DND-41 (cell line): ENCODE measurements around the gene NTNG2.

Experiments used
- ATAC-seq: fragments of 200-7000 bp; cut with Tn5 transposase; 3 replicates; pipeline ENCODE4 v1.9.1; 2021; ENCODE audit warnings: low read depth; ENCODE audit not compliant: insufficient read depth
- DNase-seq: peaks from one replicate; pipeline ENCODE4 v3.0.0-alpha.2; 2020
- H2AFZ ChIP-seq: 2 replicates; pipeline ENCODE4 v1.6.0; 2012; ENCODE audit warnings: low read depth, low read length
- H3K27ac ChIP-seq: 2 replicates; pipeline ENCODE4 v1.5.1; 2012; ENCODE audit warnings: low read length, inconsistent platforms
- H3K27me3 ChIP-seq: fragments of 200-600 bp; sonication (generic); 2 replicates; pipeline ENCODE4 v1.6.0; 2012; ENCODE audit warnings: low read length, mild to moderate bottlenecking, inconsistent platforms; ENCODE audit not compliant: insufficient read depth, poor library complexity
- H3K36me3 ChIP-seq: 2 replicates; pipeline ENCODE4 v1.5.1; 2012; ENCODE audit warnings: low read length, inconsistent platforms; ENCODE audit not compliant: insufficient read depth
- H3K4me1 ChIP-seq: 2 replicates; pipeline ENCODE4 v1.5.1; 2012; ENCODE audit warnings: mild to moderate bottlenecking, low read length; ENCODE audit not compliant: insufficient read depth
- H3K4me2 ChIP-seq: 2 replicates; pipeline ENCODE4 v1.6.0; 2012; ENCODE audit warnings: mild to moderate bottlenecking, moderate library complexity, low read length, inconsistent platforms; ENCODE audit not compliant: insufficient read depth
- H3K4me3 ChIP-seq, 2 experiments: fragments of 200-600 bp in 1 of 2; shearing (Covaris generic) in 1 of 2; 2 replicates each; pipeline ENCODE4 v1.5.1; 2012 to 2016; ENCODE audit warnings: inconsistent platforms in 2 of 2, low read length in 2 of 2, mild to moderate bottlenecking in 2 of 2, low read depth in 1 of 2, moderate library complexity in 1 of 2
- H3K79me2 ChIP-seq: 2 replicates; pipeline ENCODE4 v1.6.0; 2012; ENCODE audit warnings: low read length, inconsistent platforms; ENCODE audit not compliant: insufficient read depth
- H3K9ac ChIP-seq: 2 replicates; pipeline ENCODE4 v1.6.0; 2012; ENCODE audit warnings: low read depth, mild to moderate bottlenecking, inconsistent platforms, low read length, moderate library complexity
- H3K9me3 ChIP-seq: 2 replicates; pipeline ENCODE4 v1.5.1; 2012; ENCODE audit warnings: low read length, moderate library complexity, mild to moderate bottlenecking, inconsistent platforms; ENCODE audit not compliant: insufficient read depth, severe bottlenecking
- H4K20me1 ChIP-seq: 2 replicates; pipeline ENCODE4 v1.6.0; 2012; ENCODE audit warnings: low read length; ENCODE audit not compliant: insufficient read depth
- CTCF ChIP-seq: IDR thresholded peaks from 2 replicates; pipeline ENCODE4 v1.5.1; 2012; ENCODE audit warnings: borderline replicate concordance, low read length, moderate library complexity, mild to moderate bottlenecking; ENCODE audit not compliant: poor library complexity, severe bottlenecking; ENCODE audit errors: extremely low read depth
- EZH2 ChIP-seq: IDR thresholded peaks from 3 replicates; pipeline ENCODE4 v1.6.1; 2012; ENCODE audit warnings: borderline replicate concordance, low read depth, mild to moderate bottlenecking, moderate library complexity, low read length, inconsistent platforms; ENCODE audit not compliant: severe bottlenecking

Gene NTNG2

GRCh38 chr9:132226571-132227430 lies 64.9 kb downstream of the NTNG2 start:
- H4K20me1 ChIP-seq = 0 out of 2 replicates have a peak, but pooled peaks cover 3% of the 10 kb centered on the region
- H3K36me3 ChIP-seq = no peaks in the 10 kb centered on the region
- TF ChIP-seq CTCF = no peak
- no peak for TF ChIP-seq EZH2
- H2AFZ ChIP-seq = no peak overlapping the region
- H3K27me3 ChIP-seq = no peaks in the 10 kb centered on the region
- no peak for ATAC-seq
- DNase-seq = no peak
- no peak overlapping the region for H3K4me2 ChIP-seq
- no peak overlapping the region for H3K9ac ChIP-seq
- H3K4me3 ChIP-seq = no peak overlapping the region
- H3K79me2 ChIP-seq = no peaks in the 10 kb centered on the region
- H3K27ac ChIP-seq = no peak overlapping the region
- H3K9me3 ChIP-seq = no peaks in the 10 kb centered on the region
- H3K4me1 ChIP-seq = no peaks in the 10 kb centered on the region

DNA sequence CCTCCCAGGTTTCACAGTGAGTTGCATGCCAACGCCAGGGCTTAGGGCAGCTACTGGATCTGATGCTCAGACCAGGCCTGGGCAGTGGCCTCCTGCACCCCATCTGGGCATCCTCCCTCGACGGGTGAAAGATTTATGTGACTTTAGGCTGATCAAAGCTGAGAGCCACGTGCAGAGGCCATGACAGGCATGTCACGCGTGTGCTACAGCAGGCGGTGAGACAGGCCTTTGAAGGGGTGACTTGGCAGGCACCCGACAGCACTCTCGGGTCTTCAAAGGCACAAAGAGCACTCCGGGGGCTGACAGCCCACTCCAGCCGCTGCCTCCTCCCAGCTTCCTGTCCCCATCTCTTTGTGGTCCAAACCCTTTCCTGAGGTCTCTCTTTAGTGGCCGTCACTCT lies 66.2 kb downstream of the NTNG2 start:
- Histone ChIP-seq H3K4me3 (no peak overlapping the region), H3K4me1 (no peaks in the 10 kb centered on the region), H3K79me2 (no peaks in the 10 kb centered on the region), H3K27ac (no peak overlapping the region), H3K36me3 (no peaks in the 10 kb centered on the region), H3K9me3 (no peaks in the 10 kb centered on the region), H3K4me2 (no peak overlapping the region), H3K9ac (no peak overlapping the region), H3K27me3 (no peaks in the 10 kb centered on the region), H4K20me1 (0 out of 2 replicates have a peak, but pooled peaks cover 3% of the 10 kb centered on the region), H2AFZ (no peak overlapping the region)
- DNase-seq (no peak), ATAC-seq (no peak)
- TF ChIP-seq CTCF = no peak
- TF ChIP-seq EZH2 = no peak

GRCh38 chr9:132230605-132231004 lies 68.7 kb downstream of the NTNG2 start:
- H3K4me3 ChIP-seq = no peak overlapping the region
- H2AFZ ChIP-seq = no peak overlapping the region
- DNase-seq = no peak
- no peak for ATAC-seq
- H3K9me3 ChIP-seq = no peaks in the 10 kb centered on the region
- no peak overlapping the region for H3K27ac ChIP-seq
- H4K20me1 ChIP-seq = peaks cover 3% of the 10 kb centered on the region; the same call in 1 of the 2 replicates
- H3K79me2 ChIP-seq = no peaks in the 10 kb centered on the region
- no peak overlapping the region for H3K9ac ChIP-seq
- no peaks in the 10 kb centered on the region for H3K4me1 ChIP-seq
- no peaks in the 10 kb centered on the region for H3K36me3 ChIP-seq
- H3K4me2 ChIP-seq = no peak overlapping the region
- TF ChIP-seq EZH2 (no peak), CTCF (no peak)
- no peaks in the 10 kb centered on the region for H3K27me3 ChIP-seq
